OCI-LY3 (cell line): ENCODE data around the gene PSMD5.

ENCODE experiments used
- H2AFZ ChIP-seq: fragments of 200-600, 300-600 bp; shearing (Covaris generic); 2 replicates; pipeline ENCODE4 v1.6.0; 2014; ENCODE audit warnings: antibody characterized with exemption, low read depth, low read length
- H3K27ac ChIP-seq: fragments of 200-600, 300-600 bp; sonication (generic); 2 replicates; pipeline ENCODE4 v1.5.1; 2014; ENCODE audit warnings: mild to moderate bottlenecking, low read length, moderate library complexity, mixed read lengths
- H3K27me3 ChIP-seq: fragments of 200-600, 300-600 bp; sonication (generic); 2 replicates; pipeline ENCODE4 v1.6.1; 2014; ENCODE audit warnings: low read depth, low read length, mixed read lengths
- H3K36me3 ChIP-seq: fragments of 200-600, 300-600 bp; sonication (generic); replicated peaks from 2 replicates; pipeline ENCODE3; 2014; ENCODE audit warnings: low read depth, low read length, mixed read lengths
- H3K4me1 ChIP-seq: fragments of 300-600, 200-600 bp; sonication (generic); 2 replicates; pipeline ENCODE4 v1.6.1; 2014; ENCODE audit warnings: low read length, mixed read lengths
- H3K4me2 ChIP-seq: fragments of 200-600, 300-600 bp; sonication (generic); 2 replicates; pipeline ENCODE4 v1.6.1; 2014; ENCODE audit warnings: low read length, mixed read lengths
- H3K4me3 ChIP-seq: fragments of 300-600, 200-600 bp; sonication (generic); 2 replicates; pipeline ENCODE4 v1.5.1; 2014; ENCODE audit warnings: antibody characterized with exemption, mild to moderate bottlenecking, low read length, moderate library complexity
- H3K79me2 ChIP-seq: fragments of 300-600, 200-600 bp; shearing (Covaris generic); 2 replicates; pipeline ENCODE4 v1.6.1; 2014; ENCODE audit warnings: mild to moderate bottlenecking, low read length, mixed read lengths
- H3K9ac ChIP-seq: fragments of 300-600, 200-600 bp; shearing (Covaris generic); 2 replicates; pipeline ENCODE4 v1.6.0; 2014; ENCODE audit warnings: mild to moderate bottlenecking, low read length, moderate library complexity
- H3K9me3 ChIP-seq: fragments of 200-600, 300-600 bp; shearing (Covaris generic); 2 replicates; pipeline ENCODE4 v1.6.1; 2014; ENCODE audit warnings: low read length, mixed read lengths; ENCODE audit not compliant: insufficient read depth
- H4K20me1 ChIP-seq: fragments of 200-600, 300-600 bp; sonication (generic); 2 replicates; pipeline ENCODE4 v1.6.1; 2016; ENCODE audit warnings: low read length, mixed read lengths; ENCODE audit not compliant: insufficient read depth
- EZH2phosphoT487 ChIP-seq: fragments of 200-600 bp; shearing (Covaris generic); IDR thresholded peaks from 2 replicates; pipeline ENCODE4 v1.6.1; 2018; ENCODE audit warnings: antibody characterized with exemption, mixed run types, low read depth
- TF ChIP-seq, protein P1 (sequence below): fragments of 200-600, 300-600 bp; sonication (generic); IDR thresholded peaks from 2 replicates; pipeline ENCODE4 v1.5.1; 2014; ENCODE audit warnings: antibody characterized with exemption, low read length, low read depth

PSMD5 gene

GRCh38 chr9:120837921-120838320 lies 4.8 kb downstream of the PSMD5 start:
- no peaks in the 10 kb centered on the region for H3K27me3 ChIP-seq
- peaks cover 22% of the 10 kb centered on the region for H3K36me3 ChIP-seq
- H3K4me1 ChIP-seq: peaks cover 8% of the 10 kb centered on the region
- no peaks in the 10 kb centered on the region for H3K9me3 ChIP-seq
- no peak overlapping the region for H2AFZ ChIP-seq
- H3K4me3 ChIP-seq: no peak overlapping the region
- peaks cover 8% of the 10 kb centered on the region; the same call in 1 of the 2 replicates for H4K20me1 ChIP-seq
- no peak overlapping the region for H3K4me2 ChIP-seq
- H3K79me2 ChIP-seq: peaks cover 66% of the 10 kb centered on the region
- H3K9ac ChIP-seq: no peak overlapping the region
- no peak for TF ChIP-seq EZH2phosphoT487
- TF ChIP-seq, protein P1, sequence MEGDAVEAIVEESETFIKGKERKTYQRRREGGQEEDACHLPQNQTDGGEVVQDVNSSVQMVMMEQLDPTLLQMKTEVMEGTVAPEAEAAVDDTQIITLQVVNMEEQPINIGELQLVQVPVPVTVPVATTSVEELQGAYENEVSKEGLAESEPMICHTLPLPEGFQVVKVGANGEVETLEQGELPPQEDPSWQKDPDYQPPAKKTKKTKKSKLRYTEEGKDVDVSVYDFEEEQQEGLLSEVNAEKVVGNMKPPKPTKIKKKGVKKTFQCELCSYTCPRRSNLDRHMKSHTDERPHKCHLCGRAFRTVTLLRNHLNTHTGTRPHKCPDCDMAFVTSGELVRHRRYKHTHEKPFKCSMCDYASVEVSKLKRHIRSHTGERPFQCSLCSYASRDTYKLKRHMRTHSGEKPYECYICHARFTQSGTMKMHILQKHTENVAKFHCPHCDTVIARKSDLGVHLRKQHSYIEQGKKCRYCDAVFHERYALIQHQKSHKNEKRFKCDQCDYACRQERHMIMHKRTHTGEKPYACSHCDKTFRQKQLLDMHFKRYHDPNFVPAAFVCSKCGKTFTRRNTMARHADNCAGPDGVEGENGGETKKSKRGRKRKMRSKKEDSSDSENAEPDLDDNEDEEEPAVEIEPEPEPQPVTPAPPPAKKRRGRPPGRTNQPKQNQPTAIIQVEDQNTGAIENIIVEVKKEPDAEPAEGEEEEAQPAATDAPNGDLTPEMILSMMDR: no peak
- no peak overlapping the region for H3K27ac ChIP-seq

GRCh38 chr9:120833325-120833724 lies 9.4 kb downstream of the PSMD5 start:
- Histone ChIP-seq H4K20me1 (peaks cover 8% of the 10 kb centered on the region; the same call in 1 of the 2 replicates), H3K9ac (no peak overlapping the region), H2AFZ (no peak overlapping the region), H3K4me2 (no peak overlapping the region), H3K79me2 (peaks cover 23% of the 10 kb centered on the region), H3K36me3 (peaks cover 45% of the 10 kb centered on the region), H3K9me3 (no peaks in the 10 kb centered on the region), H3K27ac (no peak overlapping the region), H3K27me3 (no peaks in the 10 kb centered on the region), H3K4me3 (no peak overlapping the region), H3K4me1 (no peaks in the 10 kb centered on the region)
- no peak for TF ChIP-seq EZH2phosphoT487
- TF ChIP-seq, protein P1: no peak

GRCh38 chr9:120832807-120833206 lies 9.9 kb downstream of the PSMD5 start:
- H3K4me3 ChIP-seq: no peak overlapping the region
- H3K4me2 ChIP-seq: no peak overlapping the region
- no peak overlapping the region for H3K9ac ChIP-seq
- no peak overlapping the region for H3K27ac ChIP-seq
- TF ChIP-seq EZH2phosphoT487: no peak
- TF ChIP-seq, protein P1: no peak
- peaks cover 18% of the 10 kb centered on the region for H3K79me2 ChIP-seq
- H3K4me1 ChIP-seq: no peaks in the 10 kb centered on the region
- no peak overlapping the region for H2AFZ ChIP-seq
- no peaks in the 10 kb centered on the region for H3K27me3 ChIP-seq
- H3K36me3 ChIP-seq: peaks cover 42% of the 10 kb centered on the region
- peaks cover 3% of the 10 kb centered on the region; the same call in 1 of the 2 replicates for H4K20me1 ChIP-seq
- no peaks in the 10 kb centered on the region for H3K9me3 ChIP-seq

- Histone ChIP-seq H3K27me3 (no peaks in the 10 kb centered on the region), H3K36me3 (peaks cover 50% of the 10 kb centered on the region)
- TF ChIP-seq EZH2phosphoT487: no peak
- TF ChIP-seq, protein P1: no peak
These were observed 11.9 kb downstream of the PSMD5 start for GRCh38 chr9:120830865-120831264.

More at GRCh38 chr9:120830865-120831264, 11.9 kb downstream of the PSMD5 start:
- Histone ChIP-seq H3K4me3 (no peak overlapping the region), H3K9ac (no peak overlapping the region), H3K79me2 (0 out of 2 replicates have a peak, but pooled peaks cover 5% of the 10 kb centered on the region), H3K9me3 (no peaks in the 10 kb centered on the region), H3K27ac (no peak overlapping the region), H2AFZ (no peak overlapping the region), H3K4me1 (no peaks in the 10 kb centered on the region), H4K20me1 (no peaks in the 10 kb centered on the region), H3K4me2 (no peak overlapping the region)
